GM12878 (cell line): ENCODE data around the gene ASS1. TPM values are rescaled to one million over a fixed set of nuclear protein-coding genes. Genes with fewer than 3 reads are reported as not detected.

Source experiments
- ATAC-seq: fragments of 200-7000 bp; cut with Tn5 transposase; 3 replicates; pipeline ENCODE4 v1.9.1; 2020; ENCODE audit warnings: mild to moderate bottlenecking, moderate library complexity
- BruUV-seq: library from RNA; stranded (reverse); fragments of 400-500 nt; replicated peaks from 2 replicates; lab custom pipeline; 2021; lab: Mats Ljungman, UMichigan
- CTCF ChIA-PET: fragments of 300-600 bp; sonication (Branson Sonifier 250); formaldehyde crosslinking; extraction: SDS; loops from one replicate; lab custom pipeline; 2021; ENCODE audit warnings: inconsistent platforms; lab: Yijun Ruan, JAX
- POLR2A ChIA-PET: fragments of 350-600 bp; formaldehyde crosslinking; extraction: SDS; loops from one replicate; lab custom pipeline; 2021; ENCODE audit warnings: inconsistent platforms; lab: Charles Lee
- RAD21 ChIA-PET: fragments of 300-600 bp; sonication (Branson Sonifier 250); formaldehyde crosslinking; loops from one replicate; lab custom pipeline; 2023; ENCODE audit warnings: antibody characterized with exemption; ENCODE audit not compliant: unreplicated experiment; lab: Charles Lee
- SMC1A ChIA-PET: fragments of 300-600 bp; sonication (Branson Sonifier 250); formaldehyde crosslinking; loops from one replicate; lab custom pipeline; 2023; ENCODE audit not compliant: unreplicated experiment, uncharacterized antibody; lab: Charles Lee
- DNase-seq: peaks from one replicate; pipeline ENCODE4 v3.0.0-alpha.2; 2011; ENCODE audit warnings: low read depth, low spot score
- FAIRE-seq: peaks from 3 replicates; lab custom pipeline; 2011; peaks lifted over from hg19 to GRCh38; lab: Jason Lieb, UNC
- H2AFZ ChIP-seq: 2 replicates; pipeline ENCODE4 v1.6.0; 2011; ENCODE audit warnings: low read depth, low read length, control low read depth; ENCODE audit not compliant: control insufficient read depth
- H3K27ac ChIP-seq: 2 replicates; pipeline ENCODE4 v1.5.1; 2011; ENCODE audit warnings: control low read depth; ENCODE audit not compliant: control insufficient read depth, insufficient read depth
- H3K27me3 ChIP-seq, 2 experiments: replicated peaks in 1 of 2; 2 replicates each; pipeline versions ENCODE4 v1.6.0 to v1.6.1; 2011; ENCODE audit warnings: low read length in 1 of 2; ENCODE audit not compliant: control insufficient read depth in 2 of 2, insufficient read depth in 2 of 2
- H3K36me3 ChIP-seq, 2 experiments: 2 replicates each; pipeline ENCODE4 v1.5.1; 2011; ENCODE audit warnings: low read length in 1 of 2; ENCODE audit not compliant: control insufficient read depth in 2 of 2, insufficient read depth in 2 of 2
- H3K4me1 ChIP-seq: 2 replicates; pipeline ENCODE4 v1.6.1; 2011; ENCODE audit warnings: mild to moderate bottlenecking, low read length, moderate library complexity, mixed read lengths; ENCODE audit not compliant: control insufficient read depth, insufficient read depth
- H3K4me2 ChIP-seq: 2 replicates; pipeline ENCODE4 v1.6.0; 2011; ENCODE audit warnings: control low read depth; ENCODE audit not compliant: control insufficient read depth, insufficient read depth
- H3K4me3 ChIP-seq: fragments of 200-600 bp; sonication (generic); 2 replicates; pipeline ENCODE4 v1.5.1; 2016
- H3K79me2 ChIP-seq: 2 replicates; pipeline ENCODE4 v1.6.0; 2011; ENCODE audit warnings: low read length; ENCODE audit not compliant: control insufficient read depth, insufficient read depth
- H3K9ac ChIP-seq: 2 replicates; pipeline ENCODE4 v1.8.0; 2011; ENCODE audit warnings: low read length, control low read depth, mixed read lengths; ENCODE audit not compliant: control insufficient read depth, insufficient read depth
- H3K9me3 ChIP-seq: replicated peaks from 3 replicates; pipeline ENCODE4 v1.5.1; 2011; ENCODE audit warnings: mild to moderate bottlenecking, low read length; ENCODE audit not compliant: control insufficient read depth, insufficient read depth
- H4K20me1 ChIP-seq: 2 replicates; pipeline ENCODE4 v1.6.0; 2011; ENCODE audit not compliant: control insufficient read depth, insufficient read depth
- ATF2 ChIP-seq: IDR thresholded peaks from 2 replicates; pipeline ENCODE4 v1.6.1; 2012; ENCODE audit warnings: low read length, inconsistent platforms
- ESRRA ChIP-seq: IDR thresholded peaks from 2 replicates; pipeline ENCODE4 v1.6.1; 2012; ENCODE audit warnings: mild to moderate bottlenecking, low read length, improper control_type of control experiment
- EZH2 ChIP-seq: IDR thresholded peaks from 2 replicates; pipeline ENCODE4 v1.6.1; 2012; ENCODE audit warnings: low read depth, mild to moderate bottlenecking, control low read depth, inconsistent platforms, low read length, borderline replicate concordance; ENCODE audit not compliant: control insufficient read depth
- FOXK2 ChIP-seq: fragments of 450-650 bp; IDR thresholded peaks from 2 replicates; pipeline ENCODE4 v1.6.1; 2017; ENCODE audit warnings: mild to moderate bottlenecking, moderate library complexity
- KDM1A ChIP-seq: fragments of 200-600 bp; sonication (generic); IDR thresholded peaks from 2 replicates; pipeline ENCODE4 v1.6.1; 2016; ENCODE audit warnings: borderline replicate concordance
- NR2C2 ChIP-seq: IDR thresholded peaks from 2 replicates; pipeline ENCODE4 v1.6.1; 2011; ENCODE audit warnings: borderline replicate concordance, low read depth; ENCODE audit not compliant: control insufficient read depth, insufficient read length
- RELB ChIP-seq: fragments of 450-650 bp; IDR thresholded peaks from 2 replicates; pipeline ENCODE4 v1.6.1; 2017; ENCODE audit warnings: low read depth, mild to moderate bottlenecking, moderate library complexity
- RUNX3 ChIP-seq: IDR thresholded peaks from 2 replicates; pipeline ENCODE4 v1.6.1; 2012; ENCODE audit warnings: low read length, inconsistent platforms
- TARDBP ChIP-seq: IDR thresholded peaks from 2 replicates; pipeline ENCODE4 v1.6.1; 2016; ENCODE audit warnings: borderline replicate concordance
- WGBS: methylation state at CpG from one replicate; pipeline ENCODE4 v1.1.6; 2016; ENCODE audit warnings: low lambda C conversion rate; ENCODE audit not compliant: insufficient replicate concordance, insufficient coverage; ENCODE audit errors: missing lambda C conversion rate; 5-methylcytosine and 5-hydroxymethylcytosine counted together
- in situ Hi-C: fragments of 300-500 bp; cut with MboI; formaldehyde crosslinking; loops from 9 replicates; pipeline ENCODE4 v1.14.3; 2018; ENCODE audit warnings: mixed read lengths
- intact Hi-C: fragments of 100-400 bp; cut with micrococcal nuclease; formaldehyde crosslinking; loops from one replicate; pipeline ENCODE4 v1.14.2; 2022; ENCODE audit not compliant: unreplicated experiment
- polyA plus RNA-seq, 11 experiments: library from polyadenylated mRNA; depleted of rRNA in 4 of 11; unstranded in 6 of 11; stranded (reverse) in 5 of 11; fragments of >200 nt; fragmentation: Nextera tagmentation in 4 of 11; fragmentation: Illumina TruSeq in 1 of 11; extraction: Ambion mirVana in 4 of 11; extraction: Trizol in 1 of 11; gene quantifications; 1 replicate in 1 of 11; 2 replicates in 10 of 11; pipeline versions ENCODE4 v1.2.1 to v1.2.3, GENCODE V29; 2011 to 2016; ENCODE audit warnings: inconsistent platforms in 2 of 11, missing spikeins in 2 of 11, low read depth in 1 of 11
- total RNA-seq, 4 experiments: library from RNA; depleted of rRNA in 3 of 4; stranded (reverse); fragments of >200 nt in 3 of 4; fragmentation: Illumina TruSeq in 1 of 4; extraction: Trizol in 1 of 4; gene quantifications; 2 replicates each; pipeline versions ENCODE4 v1.2.1 to v1.2.3, GENCODE V29; 2013 to 2021

ASS1 gene
- total and polyA plus RNA-seq, 10 of the 15 experiments (the other 5 are each of a cell fraction or from before 2014, with no cell fraction given) = 0.10 to 6.1 (median 0.28) TPM; not detected in 3

GRCh38 chr9:130476151-130476730, 31.5 kb downstream of the ASS1 start:
- Histone ChIP-seq H2AFZ (no peak overlapping the region), H3K36me3 (no peaks in the 10 kb centered on the region), H3K79me2 (no peaks in the 10 kb centered on the region), H3K27ac (no peak overlapping the region), H4K20me1 (no peaks in the 10 kb centered on the region), H3K4me3 (no peak overlapping the region), H3K4me2 (no peak overlapping the region), H3K27me3 (peaks cover 0 to 5% of the 10 kb centered on the region in 2 experiments; a peak in 3 of 4 replicates), H3K9ac (no peak overlapping the region), H3K9me3 (no peaks in the 10 kb centered on the region), H3K4me1 (no peaks in the 10 kb centered on the region)
- no peak for DNase-seq
- RAD21 ChIA-PET = no interaction called here
- intact Hi-C loops = no loop called here
- WGBS = 20% methylated on average over 14 of the region's 21 CpGs
- POLR2A ChIA-PET = no interaction called here
- no peak for ATAC-seq
- CTCF ChIA-PET = interaction anchor here (0.8 kb wide), 1 partner anchor 206 kb away, joined by 3 read pairs; no protein-coding TSS in a partner anchor
- TF ChIP-seq ESRRA (no peak), EZH2 (no peak), NR2C2 (no peak), ATF2 (no peak), RUNX3 (no peak), TARDBP (no peak), KDM1A (no peak), RELB (no peak), FOXK2 (no peak)
- no TSS peak for BruUV-seq
- in situ Hi-C loops = no loop called here
- SMC1A ChIA-PET = interaction anchor here (1.5 kb wide), 1 partner anchor 15 kb away, joined by 3 read pairs; no protein-coding TSS in a partner anchor
- no peak for FAIRE-seq
